ENCODE results near the gene KDM5B. TPM values are rescaled to one million over a fixed set of nuclear protein-coding genes. Genes with fewer than 3 reads are reported as not detected.
"Not testable (repeated sequence)": the region's sequence is repeated elsewhere in the genome, so short reads cannot be mapped to it uniquely, and the experiment has no call there.

KDM5B gene
- total RNA-seq, 2 experiments from 2014 or later, result 59.5 to 70.3 TPM

GRCh38 chr1:202756391-202756790, 51.8 kb downstream of the KDM5B start:
- ChIA-PET POLR2A (no interaction called here), CTCF (no interaction called here)

GRCh38 chr1:202754293-202754692, 53.9 kb downstream of the KDM5B start:
- Mint-ChIP-seq H3K9me3 (no peaks in the 10 kb centered on the region), H3K36me3 (ENCODE audit: low read depth) (peaks cover 64% of the 10 kb centered on the region), H3K27ac (no peak overlapping the region), H3K27me3 (no peaks in the 10 kb centered on the region), H3K4me3 (no peak overlapping the region), H3K4me1 (no peaks in the 10 kb centered on the region)
- ChIA-PET POLR2A (no interaction called here), CTCF (no interaction called here)
- no peak for DNase-seq

More at GRCh38 chr1:202756391-202756790, 51.8 kb downstream of the KDM5B start:
- no peak overlapping the region for H3K27ac Mint-ChIP-seq
- no peak overlapping the region for H3K4me3 Mint-ChIP-seq
- H3K27me3 Mint-ChIP-seq, result no peaks in the 10 kb centered on the region
- DNase-seq, result no peak
- H3K9me3 Mint-ChIP-seq, result no peaks in the 10 kb centered on the region
- H3K4me1 Mint-ChIP-seq, result no peaks in the 10 kb centered on the region
- peaks cover 65% of the 10 kb centered on the region for H3K36me3 Mint-ChIP-seq (ENCODE audit: low read depth)

GRCh38 chr1:202752774-202753173, 55.4 kb downstream of the KDM5B start:
- CTCF ChIA-PET, result interaction anchor here (1.2 to 1.8 kb wide), 3 partner anchors 33 to 110 kb away, joined by 3 to 5 read pairs (median 4); no protein-coding TSS in a partner anchor
- Mint-ChIP-seq H3K4me1 (no peaks in the 10 kb centered on the region), H3K27me3 (no peaks in the 10 kb centered on the region), H3K36me3 (ENCODE audit: low read depth) (peaks cover 65% of the 10 kb centered on the region), H3K9me3 (no peaks in the 10 kb centered on the region), H3K4me3 (no peak overlapping the region), H3K27ac (no peak overlapping the region)
- POLR2A ChIA-PET, result no interaction called here
- DNase-seq, result no peak

GRCh38 chr1:202750761-202751160, 57.5 kb downstream of the KDM5B start:
- CTCF ChIA-PET, result interaction anchor here (0.7 to 2.2 kb wide), 7 partner anchors 30 to 253 kb away, joined by 3 to 7 read pairs (median 3); no protein-coding TSS in a partner anchor
- Mint-ChIP-seq H3K4me3 (no peak overlapping the region), H3K27me3 (no peaks in the 10 kb centered on the region), H3K4me1 (no peaks in the 10 kb centered on the region), H3K36me3 (ENCODE audit: low read depth) (peaks cover 62% of the 10 kb centered on the region), H3K9me3 (no peaks in the 10 kb centered on the region), H3K27ac (no peak overlapping the region)
- POLR2A ChIA-PET, result interaction anchor here (0.9 to 1.3 kb wide), 2 partner anchors 9 to 55 kb away, joined by 3 to 4 read pairs; no protein-coding TSS in a partner anchor
- DNase-seq, result no peak

- CTCF ChIA-PET, result interaction anchor here (0.9 to 2.2 kb wide), 3 partner anchors 102 to 253 kb away, joined by 3 to 7 read pairs (median 3); no protein-coding TSS in a partner anchor
- Mint-ChIP-seq H3K4me1 (no peaks in the 10 kb centered on the region), H3K4me3 (no peak overlapping the region), H3K27ac (no peak overlapping the region), H3K27me3 (no peaks in the 10 kb centered on the region), H3K9me3 (no peaks in the 10 kb centered on the region), H3K36me3 (ENCODE audit: low read depth) (peaks cover 62% of the 10 kb centered on the region)
- POLR2A ChIA-PET, result interaction anchor here (1.0 kb wide), 1 partner anchor 58 kb away, joined by 3 read pairs; the partner anchor contains the start of gene KDM5B
- no peak for DNase-seq
These were observed 58.2 kb downstream of the KDM5B start for GRCh38 chr1:202750024-202750423.

- no peaks in the 10 kb centered on the region for H3K9me3 Mint-ChIP-seq
- CTCF ChIA-PET, result no interaction called here
- POLR2A ChIA-PET, result interaction anchor here (0.6 kb wide), 1 partner anchor 141 kb away, joined by 4 read pairs; no protein-coding TSS in a partner anchor
- H3K36me3 Mint-ChIP-seq (ENCODE audit: low read depth), result peaks cover 74% of the 10 kb centered on the region
- H3K27ac Mint-ChIP-seq, result no peak overlapping the region
- no peak overlapping the region for H3K4me3 Mint-ChIP-seq
- H3K27me3 Mint-ChIP-seq, result no peaks in the 10 kb centered on the region
- DNase-seq, result no peak
- H3K4me1 Mint-ChIP-seq, result no peaks in the 10 kb centered on the region
These were observed 62.8 kb downstream of the KDM5B start for GRCh38 chr1:202745323-202745888.

- DNase-seq, CTCF ChIA-PET, H3K9me3 Mint-ChIP-seq, POLR2A ChIA-PET, H3K4me3 Mint-ChIP-seq, H3K27ac Mint-ChIP-seq, H3K4me1 Mint-ChIP-seq, H3K27me3 Mint-ChIP-seq: not testable (repeated sequence)
- peaks cover 73% of the 10 kb centered on the region for H3K36me3 Mint-ChIP-seq (ENCODE audit: low read depth)
These were observed 63.5 kb downstream of the KDM5B start for GRCh38 chr1:202744770-202745169.

GRCh38 chr1:202742496-202742895, 65.7 kb downstream of the KDM5B start:
- ChIA-PET POLR2A (interaction anchor here (1.5 kb wide), 1 partner anchor 9 kb away, joined by 3 read pairs; no protein-coding TSS in a partner anchor), CTCF (interaction anchor here (0.6 kb wide), 1 partner anchor 974 kb away, joined by 3 read pairs; no protein-coding TSS in a partner anchor)
- H3K36me3 Mint-ChIP-seq (ENCODE audit: low read depth), result peaks cover 72% of the 10 kb centered on the region
- no peaks in the 10 kb centered on the region for H3K27me3 Mint-ChIP-seq
- H3K4me1 Mint-ChIP-seq, result no peaks in the 10 kb centered on the region
- H3K27ac Mint-ChIP-seq, result no peak overlapping the region
- no peaks in the 10 kb centered on the region for H3K9me3 Mint-ChIP-seq
- no peak overlapping the region for H3K4me3 Mint-ChIP-seq
- no peak for DNase-seq

GRCh38 chr1:202733251-202733650, 75.0 kb downstream of the KDM5B start:
- DNase-seq, result no peak
- Mint-ChIP-seq H3K9me3 (no peaks in the 10 kb centered on the region), H3K36me3 (ENCODE audit: low read depth) (peaks cover 81% of the 10 kb centered on the region), H3K4me1 (no peaks in the 10 kb centered on the region), H3K27me3 (no peaks in the 10 kb centered on the region), H3K27ac (no peak overlapping the region), H3K4me3 (no peak overlapping the region)
- CTCF ChIA-PET, result interaction anchor here (1.2 kb wide), 1 partner anchor 14 kb away, joined by 3 read pairs; no protein-coding TSS in a partner anchor
- POLR2A ChIA-PET, result interaction anchor here (1.2 kb wide), 1 partner anchor 11 kb away, joined by 3 read pairs; no protein-coding TSS in a partner anchor

- H3K27me3 Mint-ChIP-seq, result no peaks in the 10 kb centered on the region
- no peaks in the 10 kb centered on the region for H3K9me3 Mint-ChIP-seq
- no peaks in the 10 kb centered on the region for H3K4me1 Mint-ChIP-seq
- CTCF ChIA-PET, result interaction anchor here (1.3 to 2.8 kb wide), 2 partner anchors 9 to 17 kb away, joined by 3 to 11 read pairs; no protein-coding TSS in a partner anchor
- no peak overlapping the region for H3K27ac Mint-ChIP-seq
- POLR2A ChIA-PET, result no interaction called here
- H3K4me3 Mint-ChIP-seq, result no peak overlapping the region
- peaks cover 63% of the 10 kb centered on the region for H3K36me3 Mint-ChIP-seq (ENCODE audit: low read depth)
- DNase-seq, result no peak
These were observed 79.3 kb downstream of the KDM5B start for GRCh38 chr1:202728951-202729350.

- no peaks in the 10 kb centered on the region for H3K9me3 Mint-ChIP-seq
- no peaks in the 10 kb centered on the region for H3K4me1 Mint-ChIP-seq
- no peaks in the 10 kb centered on the region for H3K27me3 Mint-ChIP-seq
- H3K36me3 Mint-ChIP-seq (ENCODE audit: low read depth), result peaks cover 33% of the 10 kb centered on the region
- ChIA-PET CTCF (interaction anchor here (0.7 to 1.6 kb wide), 2 partner anchors 9 to 11 kb away, joined by 3 read pairs; no protein-coding TSS in a partner anchor), POLR2A (interaction anchor here (1.2 kb wide), 1 partner anchor 11 kb away, joined by 3 read pairs; no protein-coding TSS in a partner anchor)
- no peak overlapping the region for H3K4me3 Mint-ChIP-seq
- no peak overlapping the region for H3K27ac Mint-ChIP-seq
- DNase-seq, result no peak
These were observed 82.7 kb downstream of the KDM5B start for GRCh38 chr1:202725526-202725925.

GRCh38 chr1:202723708-202724107, 84.5 kb downstream of the KDM5B start:
- Mint-ChIP-seq H3K27ac (no peak overlapping the region), H3K36me3 (ENCODE audit: low read depth) (peaks cover 16% of the 10 kb centered on the region), H3K4me1 (peaks cover 2% of the 10 kb centered on the region), H3K4me3 (no peak overlapping the region), H3K9me3 (no peaks in the 10 kb centered on the region), H3K27me3 (peaks cover 3% of the 10 kb centered on the region)
- ChIA-PET CTCF (interaction anchor here (1.2 kb wide), 1 partner anchor 385 kb away, joined by 3 read pairs; no protein-coding TSS in a partner anchor), POLR2A (no interaction called here)
- no peak for DNase-seq

GRCh38 chr1:202723046-202723445, 85.2 kb downstream of the KDM5B start:
- H3K27me3 Mint-ChIP-seq; H3K4me3 Mint-ChIP-seq; POLR2A ChIA-PET; H3K4me1 Mint-ChIP-seq; H3K36me3 Mint-ChIP-seq (ENCODE audit: low read depth); DNase-seq; H3K9me3 Mint-ChIP-seq; H3K27ac Mint-ChIP-seq: not testable (repeated sequence)
- CTCF ChIA-PET, result interaction anchor here (1.2 kb wide), 1 partner anchor 384 kb away, joined by 3 read pairs; no protein-coding TSS in a partner anchor

Measured in activated CD4-positive, alpha-beta memory T cell treated with anti-CD3 and anti-CD28 coated beads, Interleukin-2, amount 10 ng/mL, durations not matched to agents 7 days and 5 days (primary cell).